ENCODE results near the gene MMP2.

GRCh38 chr16:55447231-55447630, 31.8 kb upstream of the MMP2 start:
- TF ChIP-seq POLR2A (IDR thresholded peaks at IDR 0.05) (no peak), CTCF (IDR thresholded peaks at IDR 0.05) (no peak)

All from Peyer's patch (tissue), 4 donors.